Skeletal muscle tissue (tissue), 4 donors: ENCODE results near the gene RTL9. TPM values are rescaled to one million over a fixed set of nuclear protein-coding genes. Genes with fewer than 3 reads are reported as not detected.

ENCODE experiments used
- H3K27ac ChIP-seq: one replicate; pipeline ENCODE4 v1.7.0; 2013; ENCODE audit warnings: mild to moderate bottlenecking, low read depth, low read length, inconsistent platforms
- H3K27me3 ChIP-seq, 3 donors: one replicate each; pipeline ENCODE4 v1.7.0; 2013; ENCODE audit warnings: low read length in 3 of 3; ENCODE audit not compliant: control insufficient read depth in 3 of 3, insufficient read depth in 3 of 3
- H3K36me3 ChIP-seq, 3 donors: one replicate each; pipeline ENCODE4 v1.7.0; 2013; ENCODE audit warnings: low read length in 3 of 3; ENCODE audit not compliant: control insufficient read depth in 3 of 3, insufficient read depth in 3 of 3
- H3K4me1 ChIP-seq, 3 donors: one replicate each; pipeline ENCODE4 v1.7.0; 2013; ENCODE audit warnings: low read length in 3 of 3, mild to moderate bottlenecking in 3 of 3; ENCODE audit not compliant: control insufficient read depth in 3 of 3, insufficient read depth in 3 of 3
- H3K4me3 ChIP-seq, 3 donors: one replicate each; pipeline ENCODE4 v1.7.0; 2013; ENCODE audit warnings: low read length in 3 of 3
- H3K9ac ChIP-seq, 3 donors: one replicate each; pipeline ENCODE4 v1.7.0; 2013; ENCODE audit warnings: low read length in 3 of 3, mild to moderate bottlenecking in 3 of 3, moderate library complexity in 2 of 3, low read depth in 1 of 3
- H3K9me3 ChIP-seq, 3 donors: one replicate each; pipeline ENCODE4 v1.7.0; 2013; ENCODE audit warnings: low read length in 3 of 3; ENCODE audit not compliant: control insufficient read depth in 3 of 3
- total RNA-seq: library from RNA; depleted of rRNA; stranded (reverse); fragments of >200 nt; gene quantifications from one replicate; pipeline ENCODE4 v1.2.3, GENCODE V29; 2014
- donor health status: Osteomylitis.

RTL9 gene
- total RNA-seq, 1 donor from 2014 or later, result 0.52 TPM

- Histone ChIP-seq H3K27ac (no peak overlapping the region), H3K4me3 (no peak overlapping the region), H3K9me3 (no peaks in the 10 kb centered on the region), H3K36me3 (no peaks in the 10 kb centered on the region), H3K27me3 (peaks cover 0 to 20% (median 0%) of the 10 kb centered on the region in 3 donors), H3K9ac (no peak overlapping the region), H3K4me1 (no peaks in the 10 kb centered on the region)
Measured at GRCh38 chrX:110391086-110391485, 32.4 kb downstream of the RTL9 start.

DNA sequence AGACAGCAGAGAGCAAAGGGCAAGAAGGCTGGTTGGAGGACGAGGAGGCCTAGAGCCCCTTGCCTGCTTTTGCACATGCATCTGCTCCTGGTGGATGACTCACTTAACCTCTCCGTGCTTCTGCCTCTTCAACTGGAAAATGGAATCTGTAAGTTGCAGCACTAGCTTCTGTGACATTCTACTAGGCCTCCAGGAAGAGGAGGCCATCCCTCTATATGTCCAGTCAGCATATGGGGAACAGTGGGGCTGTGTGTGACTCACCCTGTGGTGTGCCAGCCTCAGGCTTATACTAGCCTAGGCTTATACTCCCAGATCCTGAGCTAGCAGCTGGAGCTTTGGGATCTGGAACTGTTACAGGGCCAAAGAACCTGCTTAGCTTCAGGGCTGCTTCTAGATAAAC is 36.0 kb downstream of the RTL9 start:
- Histone ChIP-seq H3K9me3 (no peaks in the 10 kb centered on the region), H3K4me1 (peaks cover 0 to 12% (median 11%) of the 10 kb centered on the region in 3 donors), H3K4me3 (no peak overlapping the region), H3K36me3 (no peaks in the 10 kb centered on the region), H3K27me3 (peaks cover 0 to 12% (median 0%) of the 10 kb centered on the region in 3 donors), H3K27ac (no peak overlapping the region), H3K9ac (no peak overlapping the region)

DNA sequence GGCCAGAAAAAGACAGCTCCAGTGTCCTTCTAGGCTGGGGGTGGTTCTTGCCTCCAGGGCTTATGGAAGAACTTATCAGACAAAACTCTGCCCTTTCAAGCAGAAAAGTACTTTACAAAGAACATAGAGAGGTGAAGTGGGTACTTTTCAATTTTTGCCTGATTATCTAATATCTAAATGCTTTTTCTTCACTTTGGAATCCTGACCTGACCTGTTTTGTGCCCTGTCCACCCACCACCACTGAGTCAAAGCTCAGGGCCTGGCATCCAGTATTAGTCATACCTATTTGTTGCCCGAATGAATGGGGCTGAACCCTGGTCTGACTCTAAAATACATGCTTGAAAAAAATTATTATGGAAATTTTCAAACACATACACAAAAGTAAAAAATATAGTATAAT is 37.2 kb downstream of the RTL9 start:
- peaks cover 0 to 12% (median 11%) of the 10 kb centered on the region in 3 donors for H3K4me1 ChIP-seq
- no peak overlapping the region for H3K4me3 ChIP-seq
- H3K27me3 ChIP-seq, result peaks cover 0 to 12% (median 0%) of the 10 kb centered on the region in 3 donors
- no peaks in the 10 kb centered on the region for H3K36me3 ChIP-seq
- H3K9me3 ChIP-seq, result no peaks in the 10 kb centered on the region
- H3K27ac ChIP-seq, result no peak overlapping the region
- no peak overlapping the region for H3K9ac ChIP-seq

- H3K9ac ChIP-seq, result no peak overlapping the region
- peaks cover 0 to 7% (median 0%) of the 10 kb centered on the region in 3 donors for H3K27me3 ChIP-seq
- H3K4me3 ChIP-seq, result no peak overlapping the region
- no peak overlapping the region for H3K27ac ChIP-seq
- H3K9me3 ChIP-seq, result no peaks in the 10 kb centered on the region
- H3K4me1 ChIP-seq, result peaks cover 0 to 12% (median 11%) of the 10 kb centered on the region in 3 donors
- no peaks in the 10 kb centered on the region for H3K36me3 ChIP-seq
Measured at GRCh38 chrX:110396735-110397134, 38.1 kb downstream of the RTL9 start.

- H3K9me3 ChIP-seq, result no peaks in the 10 kb centered on the region
- peaks cover 0 to 12% (median 11%) of the 10 kb centered on the region in 3 donors for H3K4me1 ChIP-seq
- H3K4me3 ChIP-seq, result no peak overlapping the region
- peaks cover 0 to 7% (median 0%) of the 10 kb centered on the region in 3 donors for H3K27me3 ChIP-seq
- no peak overlapping the region for H3K27ac ChIP-seq
- no peak overlapping the region for H3K9ac ChIP-seq
- H3K36me3 ChIP-seq, result no peaks in the 10 kb centered on the region
Measured at GRCh38 chrX:110397339-110397738, 38.7 kb downstream of the RTL9 start.

DNA sequence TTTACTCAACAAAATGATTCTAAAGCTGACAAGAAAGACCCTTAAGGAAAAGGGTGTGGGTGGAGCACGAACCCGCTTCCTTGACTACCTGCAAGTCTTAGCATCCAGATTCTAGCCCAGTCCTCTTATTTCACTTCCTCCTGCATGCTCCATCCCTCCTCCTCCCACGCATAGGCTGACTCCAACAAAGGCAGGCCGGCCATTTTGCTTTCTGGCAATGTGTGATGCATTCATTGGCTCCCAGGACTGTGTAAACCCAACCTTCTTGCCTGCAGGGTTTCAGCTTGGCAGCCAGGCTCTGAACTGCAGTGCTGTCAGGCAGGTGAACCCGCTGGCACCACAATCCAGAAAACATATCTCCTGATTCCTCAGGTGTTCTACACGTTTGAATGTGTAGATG is 39.3 kb downstream of the RTL9 start:
- H3K27ac ChIP-seq, result no peak overlapping the region
- H3K36me3 ChIP-seq, result no peaks in the 10 kb centered on the region
- H3K9ac ChIP-seq, result no peak overlapping the region
- no peaks in the 10 kb centered on the region for H3K9me3 ChIP-seq
- H3K4me1 ChIP-seq, result peaks cover 0 to 12% (median 11%) of the 10 kb centered on the region in 3 donors
- no peak overlapping the region for H3K4me3 ChIP-seq
- H3K27me3 ChIP-seq, result peaks cover 0 to 7% (median 0%) of the 10 kb centered on the region in 3 donors

DNA sequence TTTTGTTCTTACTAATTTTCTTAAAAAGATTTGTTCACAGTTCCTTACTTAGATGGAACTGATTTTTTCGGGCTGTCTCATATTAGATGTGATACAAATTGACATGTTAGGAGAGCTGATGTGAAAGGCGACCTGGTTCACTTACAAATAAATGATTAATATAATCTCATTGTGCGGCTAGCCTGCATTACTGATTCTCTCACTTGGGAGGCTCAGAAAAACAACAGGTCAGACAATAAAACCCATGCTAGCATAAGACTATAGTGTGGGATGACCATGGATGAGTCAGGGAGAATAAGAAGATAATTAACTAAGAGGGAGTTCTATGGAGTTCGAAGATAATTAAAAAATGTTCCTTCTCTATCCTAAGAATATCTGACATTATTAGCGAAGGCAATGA is 40.8 kb downstream of the RTL9 start:
- Histone ChIP-seq H3K27me3 (peaks cover 0 to 7% (median 0%) of the 10 kb centered on the region in 3 donors), H3K9ac (no peak overlapping the region), H3K9me3 (no peaks in the 10 kb centered on the region), H3K4me3 (no peak overlapping the region), H3K27ac (no peak overlapping the region), H3K4me1 (peaks cover 0 to 12% (median 11%) of the 10 kb centered on the region in 3 donors), H3K36me3 (no peaks in the 10 kb centered on the region)

- no peaks in the 10 kb centered on the region for H3K36me3 ChIP-seq
- H3K27me3 ChIP-seq, result peaks cover 0 to 4% (median 0%) of the 10 kb centered on the region in 3 donors
- H3K9me3 ChIP-seq, result no peaks in the 10 kb centered on the region
- H3K4me3 ChIP-seq, result no peak overlapping the region
- peaks cover 0 to 12% (median 11%) of the 10 kb centered on the region in 3 donors for H3K4me1 ChIP-seq
- no peak overlapping the region for H3K9ac ChIP-seq
- H3K27ac ChIP-seq, result no peak overlapping the region
Measured at GRCh38 chrX:110399966-110400365, 41.3 kb downstream of the RTL9 start.

- no peaks in the 10 kb centered on the region for H3K36me3 ChIP-seq
- H3K4me1 ChIP-seq, result peaks cover 0 to 12% (median 11%) of the 10 kb centered on the region in 3 donors
- no peak overlapping the region for H3K4me3 ChIP-seq
- H3K27ac ChIP-seq, result no peak overlapping the region
- no peak overlapping the region for H3K9ac ChIP-seq
- no peaks in the 10 kb centered on the region for H3K9me3 ChIP-seq
- no peaks in the 10 kb centered on the region for H3K27me3 ChIP-seq
Measured at GRCh38 chrX:110401135-110401534, 42.5 kb downstream of the RTL9 start.

DNA sequence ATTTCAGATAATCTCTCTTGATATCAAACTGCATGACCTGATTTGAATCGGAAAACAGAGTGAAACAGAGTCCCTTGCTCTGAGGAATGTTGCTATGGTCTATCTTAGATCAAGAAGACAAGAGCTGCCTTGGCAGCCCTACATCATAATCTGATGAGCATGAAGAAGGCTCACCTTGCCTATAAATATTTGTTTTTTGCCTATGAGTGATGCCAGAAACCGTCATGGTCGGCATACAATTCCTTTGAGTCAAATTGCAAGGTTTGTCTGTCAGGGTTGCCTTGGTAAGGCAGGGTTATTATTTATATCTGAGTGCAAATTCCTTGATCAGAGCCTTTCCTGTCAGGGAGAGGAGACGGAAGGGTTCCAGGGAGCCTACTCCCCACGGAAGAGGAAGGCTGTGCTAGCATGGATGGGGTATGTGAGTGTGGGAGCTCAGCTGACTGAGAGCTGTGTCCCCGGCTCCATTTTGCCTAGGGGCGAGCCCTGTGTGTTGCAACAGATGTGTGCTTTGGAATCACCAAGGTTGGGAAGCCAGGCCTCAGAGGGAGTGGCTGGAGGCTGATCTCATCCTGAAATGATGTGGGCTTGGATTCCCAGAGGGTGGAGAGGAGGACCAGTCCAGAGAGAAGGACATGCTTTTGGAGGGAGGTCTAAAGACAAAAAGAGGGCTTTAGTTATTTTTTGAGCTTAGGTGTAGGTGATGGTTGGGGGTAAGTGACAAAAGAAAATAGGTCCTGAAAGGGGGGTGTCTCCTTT is 43.6 kb downstream of the RTL9 start:
- Histone ChIP-seq H3K9me3 (no peaks in the 10 kb centered on the region), H3K36me3 (no peaks in the 10 kb centered on the region), H3K4me3 (no peak overlapping the region), H3K9ac (no peak overlapping the region), H3K4me1 (peaks cover 0 to 6% (median 3%) of the 10 kb centered on the region in 3 donors), H3K27me3 (no peaks in the 10 kb centered on the region), H3K27ac (no peak overlapping the region)
